ENCODE results near the gene GADL1. TPM values are rescaled to one million over a fixed set of nuclear protein-coding genes. Genes with fewer than 3 reads are reported as not detected.
A peak's percentile ranks its signal among the peaks of the same experiment; 100 is the strongest.

Gene GADL1
- not detected for polyA plus RNA-seq

GRCh38 chr3:30894521-30895251 lies at the start of gene GADL1:
TSS of gene GADL1 (minus strand) at chr3:30894661. CDS start at chr3:30894614, 47 bp downstream.
- Mint-ChIP-seq H3K27me3 (ENCODE audit: low read depth in 3 of 3) (peaks cover 4 to 19% (median 13%) of the 10 kb centered on the region in 3 donors), H3K4me3 (peak within 1 kb of the TSS in 4 of 5 donors; percentile 5 to 59 (median 54)), H3K9me3 (no peaks in the 10 kb centered on the region), H3K27ac (no peak within 1 kb of the TSS), H3K36me3 (no peaks in the 10 kb centered on the region), H3K4me1 (peaks cover 7 to 19% of the 10 kb centered on the region in 2 donors)
- no peak for DNase-seq

GRCh38 chr3:30944124-30944523 lies 49.7 kb upstream of the GADL1 start:
- Mint-ChIP-seq H3K27ac (no peak overlapping the region), H3K36me3 (peaks cover 0 to 6% (median 0%) of the 10 kb centered on the region in 3 donors), H3K4me3 (no peak overlapping the region), H3K9me3 (peaks cover 0 to 4% (median 0%) of the 10 kb centered on the region in 6 donors), H3K4me1 (no peaks in the 10 kb centered on the region), H3K27me3 (ENCODE audit: low read depth in 3 of 3) (peaks cover 0 to 12% (median 6%) of the 10 kb centered on the region in 3 donors)
- no peak for DNase-seq

- H3K4me3 Mint-ChIP-seq = no peak overlapping the region
- no peak for DNase-seq
- peaks cover 0 to 4% (median 0%) of the 10 kb centered on the region in 6 donors for H3K9me3 Mint-ChIP-seq
- no peak overlapping the region for H3K27ac Mint-ChIP-seq
- H3K36me3 Mint-ChIP-seq = peaks cover 0 to 6% (median 3%) of the 10 kb centered on the region in 3 donors
- H3K4me1 Mint-ChIP-seq = no peaks in the 10 kb centered on the region
- peaks cover 0 to 11% (median 6%) of the 10 kb centered on the region in 3 donors for H3K27me3 Mint-ChIP-seq (ENCODE audit: low read depth in 3 of 3)
Measured at GRCh38 chr3:30943206-30943605, 48.7 kb upstream of the GADL1 start.

GRCh38 chr3:30941342-30941741 lies 46.9 kb upstream of the GADL1 start:
- DNase-seq = no peak
- no peak overlapping the region for H3K27ac Mint-ChIP-seq
- peaks cover 0 to 4% (median 0%) of the 10 kb centered on the region in 6 donors for H3K9me3 Mint-ChIP-seq
- no peaks in the 10 kb centered on the region for H3K4me1 Mint-ChIP-seq
- H3K36me3 Mint-ChIP-seq = peaks cover 0 to 6% (median 3%) of the 10 kb centered on the region in 3 donors
- no peak overlapping the region for H3K4me3 Mint-ChIP-seq
- peaks cover 0 to 9% (median 4%) of the 10 kb centered on the region in 3 donors for H3K27me3 Mint-ChIP-seq (ENCODE audit: low read depth in 3 of 3)

- Mint-ChIP-seq H3K27me3 (ENCODE audit: low read depth in 3 of 3) (peaks cover 0 to 9% (median 4%) of the 10 kb centered on the region in 3 donors), H3K9me3 (peaks cover 0 to 4% (median 0%) of the 10 kb centered on the region in 6 donors), H3K4me1 (no peaks in the 10 kb centered on the region), H3K27ac (no peak overlapping the region), H3K36me3 (peaks cover 0 to 6% (median 3%) of the 10 kb centered on the region in 3 donors), H3K4me3 (no peak overlapping the region)
- no peak for DNase-seq
Measured at GRCh38 chr3:30940740-30941139, 46.3 kb upstream of the GADL1 start.

GRCh38 chr3:30934208-30934550 lies 39.7 kb upstream of the GADL1 start:
- Mint-ChIP-seq H3K27ac (no peak overlapping the region), H3K9me3 (peaks cover 0 to 2% (median 0%) of the 10 kb centered on the region in 6 donors), H3K4me3 (peak overlapping the region in 1 of 5 donors; percentile 17), H3K27me3 (ENCODE audit: low read depth in 3 of 3) (peaks cover 0 to 2% (median 2%) of the 10 kb centered on the region in 3 donors), H3K4me1 (peaks cover 6% of the 10 kb centered on the region in 2 donors), H3K36me3 (peaks cover 0 to 3% (median 0%) of the 10 kb centered on the region in 3 donors)
- DNase-seq = no peak

- H3K4me3 Mint-ChIP-seq = peak overlapping the region in 1 of 5 donors; percentile 17
- H3K27ac Mint-ChIP-seq = no peak overlapping the region
- peaks cover 0 to 2% (median 0%) of the 10 kb centered on the region in 6 donors for H3K9me3 Mint-ChIP-seq
- H3K36me3 Mint-ChIP-seq = peaks cover 0 to under 1% (median 0%) of the 10 kb centered on the region in 3 donors
- peaks cover 6% of the 10 kb centered on the region in 2 donors for H3K4me1 Mint-ChIP-seq
- DNase-seq = no peak
- peaks cover 0 to 2% (median 2%) of the 10 kb centered on the region in 3 donors for H3K27me3 Mint-ChIP-seq (ENCODE audit: low read depth in 3 of 3)
Measured at GRCh38 chr3:30933478-30934207, 39.2 kb upstream of the GADL1 start.

- Mint-ChIP-seq H3K36me3 (no peaks in the 10 kb centered on the region), H3K27ac (no peak overlapping the region), H3K4me1 (peaks cover 6% of the 10 kb centered on the region in 2 donors), H3K4me3 (no peak overlapping the region), H3K27me3 (ENCODE audit: low read depth in 3 of 3) (peaks cover 0 to 2% (median 2%) of the 10 kb centered on the region in 3 donors), H3K9me3 (peaks cover 0 to 2% (median 0%) of the 10 kb centered on the region in 6 donors)
- no peak for DNase-seq
Measured at GRCh38 chr3:30932513-30933098, 38.1 kb upstream of the GADL1 start.

GRCh38 chr3:30924763-30925162 lies 30.3 kb upstream of the GADL1 start:
- H3K9me3 Mint-ChIP-seq = no peaks in the 10 kb centered on the region
- no peaks in the 10 kb centered on the region for H3K4me1 Mint-ChIP-seq
- no peak overlapping the region for H3K4me3 Mint-ChIP-seq
- DNase-seq = no peak
- no peak overlapping the region for H3K27ac Mint-ChIP-seq
- peaks cover 0 to 4% (median 0%) of the 10 kb centered on the region in 3 donors for H3K27me3 Mint-ChIP-seq (ENCODE audit: low read depth in 3 of 3)
- H3K36me3 Mint-ChIP-seq = no peaks in the 10 kb centered on the region

- H3K36me3 Mint-ChIP-seq = no peaks in the 10 kb centered on the region
- peaks cover 3 to 6% of the 10 kb centered on the region in 2 donors for H3K4me1 Mint-ChIP-seq
- H3K9me3 Mint-ChIP-seq = no peaks in the 10 kb centered on the region
- no peak for DNase-seq
- H3K27me3 Mint-ChIP-seq (ENCODE audit: low read depth in 3 of 3) = no peaks in the 10 kb centered on the region
- H3K27ac Mint-ChIP-seq = peak overlapping the region in 1 of 6 donors; percentile 68
- H3K4me3 Mint-ChIP-seq = peak overlapping the region in 1 of 5 donors; percentile 53
Measured at GRCh38 chr3:30919564-30919963, 25.1 kb upstream of the GADL1 start.

- H3K36me3 Mint-ChIP-seq = no peaks in the 10 kb centered on the region
- H3K9me3 Mint-ChIP-seq = no peaks in the 10 kb centered on the region
- no peaks in the 10 kb centered on the region for H3K27me3 Mint-ChIP-seq (ENCODE audit: low read depth in 3 of 3)
- peaks cover 3 to 6% of the 10 kb centered on the region in 2 donors for H3K4me1 Mint-ChIP-seq
- no peak overlapping the region for H3K4me3 Mint-ChIP-seq
- peak overlapping the region in 1 of 6 donors; percentile 68 for H3K27ac Mint-ChIP-seq
- DNase-seq = no peak
Measured at GRCh38 chr3:30918761-30919160, 24.3 kb upstream of the GADL1 start.

- Mint-ChIP-seq H3K4me3 (no peak overlapping the region), H3K36me3 (no peaks in the 10 kb centered on the region), H3K9me3 (no peaks in the 10 kb centered on the region), H3K27me3 (ENCODE audit: low read depth in 3 of 3) (no peaks in the 10 kb centered on the region), H3K4me1 (peaks cover 3 to 6% of the 10 kb centered on the region in 2 donors), H3K27ac (no peak overlapping the region)
- DNase-seq = no peak
Measured at GRCh38 chr3:30915782-30916181, 21.3 kb upstream of the GADL1 start.

GRCh38 chr3:30914696-30915095 lies 20.2 kb upstream of the GADL1 start:
- no peak for DNase-seq
- Mint-ChIP-seq H3K27me3 (ENCODE audit: low read depth in 3 of 3) (peaks cover 0 to 2% (median 0%) of the 10 kb centered on the region in 3 donors), H3K36me3 (no peaks in the 10 kb centered on the region), H3K4me3 (no peak overlapping the region), H3K27ac (no peak overlapping the region), H3K9me3 (no peaks in the 10 kb centered on the region), H3K4me1 (peaks cover 3 to 6% of the 10 kb centered on the region in 2 donors)

- Mint-ChIP-seq H3K27ac (no peak overlapping the region), H3K9me3 (no peaks in the 10 kb centered on the region), H3K27me3 (ENCODE audit: low read depth in 3 of 3) (peaks cover 0 to 2% (median 0%) of the 10 kb centered on the region in 3 donors), H3K4me1 (no peaks in the 10 kb centered on the region), H3K4me3 (no peak overlapping the region), H3K36me3 (no peaks in the 10 kb centered on the region)
- no peak for DNase-seq
Measured at GRCh38 chr3:30913176-30913575, 18.7 kb upstream of the GADL1 start.

Measured in immature natural killer cell (primary cell).